ENCODE data around the gene NRSN2. TPM values are rescaled to one million over a fixed set of nuclear protein-coding genes. Genes with fewer than 3 reads are reported as not detected.

Gene NRSN2
- total RNA-seq, 1 experiment from 2014 or later, result 22.7 TPM

DNA sequence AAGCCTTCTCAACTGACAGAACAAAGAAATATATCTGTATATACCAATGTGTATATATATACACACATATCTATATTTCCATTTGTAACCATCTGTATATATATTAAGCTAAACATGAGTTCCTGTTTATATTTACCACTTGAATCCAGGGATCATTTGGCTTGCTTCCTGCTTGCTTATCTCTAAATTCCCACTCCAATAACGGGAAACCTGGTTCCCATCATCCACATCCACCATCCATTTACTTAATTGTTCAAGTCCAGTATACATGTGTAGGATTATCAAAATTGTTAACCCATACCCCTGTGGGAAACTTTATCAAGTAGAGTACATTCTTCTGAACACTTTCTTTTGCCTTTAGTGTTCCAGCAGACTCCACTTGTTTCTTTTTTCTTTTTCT lies 34.0 kb upstream of the NRSN2 start:
- Histone ChIP-seq H2BK5ac (ENCODE audit: insufficient read length, low read length) (no peak overlapping the region), H3K4me1 (ENCODE audit: insufficient read depth, low read length) (no peaks in the 10 kb centered on the region; the same call in 1 of the 2 replicates), H2AK5ac (ENCODE audit: insufficient read length, low read length) (no peak overlapping the region), H3K4me2 (ENCODE audit: insufficient read depth, insufficient read length, low read length) (no peak overlapping the region), H3K4ac (ENCODE audit: low read depth, low read length) (no peak overlapping the region), H3K79me1 (ENCODE audit: insufficient read depth, low read depth, low read length, poor library complexity, severe bottlenecking) (no peaks in the 10 kb centered on the region), H3K56ac (ENCODE audit: insufficient read length, low read depth, low read length) (no peak overlapping the region), H4K8ac (replicated peaks; ENCODE audit: insufficient read length, low read depth, low read length) (no peak overlapping the region), H2BK12ac (ENCODE audit: insufficient read length, low read depth, low read length) (no peak overlapping the region), H2BK120ac (ENCODE audit: low read depth, low read length, poor library complexity, severe bottlenecking) (no peak overlapping the region), H4K5ac (ENCODE audit: insufficient read length, low read depth, low read length) (no peak overlapping the region), H2BK20ac (ENCODE audit: low read depth, low read length, poor library complexity, severe bottlenecking) (no peak overlapping the region), H3K27ac (ENCODE audit: insufficient read length, low read depth, low read length) (no peak overlapping the region), H2BK15ac (ENCODE audit: low read depth, low read length) (no peak overlapping the region), H3K9me3 (ENCODE audit: control insufficient read depth, low read depth, low read length) (no peaks in the 10 kb centered on the region), H3K23ac (ENCODE audit: insufficient read length, low read depth, low read length) (no peak overlapping the region), H3K18ac (ENCODE audit: insufficient read length, low read depth, low read length) (no peak overlapping the region), H3T11ph (ENCODE audit: low read length) (no peak overlapping the region), H4K20me1 (ENCODE audit: control insufficient read depth, insufficient read depth, insufficient read length) (no peaks in the 10 kb centered on the region), H3K79me2 (ENCODE audit: insufficient read depth, low read length) (no peaks in the 10 kb centered on the region), H2AFZ (ENCODE audit: low read length) (no peak overlapping the region), H3K27me3 (ENCODE audit: insufficient read depth, low read length) (no peaks in the 10 kb centered on the region), H3K9ac (ENCODE audit: extremely low read depth, insufficient read length, low read length) (no peak overlapping the region), H3K23me2 (ENCODE audit: insufficient read length, low read depth, low read length, poor library complexity, severe bottlenecking) (peaks cover 9% of the 10 kb centered on the region), H4K91ac (ENCODE audit: insufficient read length, low read depth, low read length) (no peak overlapping the region), H3K14ac (ENCODE audit: insufficient read depth, low read length) (no peak overlapping the region)
- Mint-ChIP-seq H3K36me3 (ENCODE audit: insufficient read depth in 1 of 3, low read depth in 3 of 3) (peaks cover 0 to 5% (median 0%) of the 10 kb centered on the region in 3 experiments; a peak in 2 of 7 replicates), H3K27me3 (ENCODE audit: low read depth) (no peaks in the 10 kb centered on the region), H3K4me1 (peaks cover 24 to 27% of the 10 kb centered on the region in 2 experiments), H3K4me3 (no peak overlapping the region), H3K27ac (no peak overlapping the region; a peak in 1 of 7 replicates), H3K9me3 (no peaks in the 10 kb centered on the region)
- no peak for TF ChIP-seq CTCF (conservative IDR thresholded peaks at IDR 0.05)
- no peak for DNase-seq
- WGBS (ENCODE audit: extremely low coverage, insufficient read length, low lambda C conversion rate), result no CpG with 5 or more reads among the region's 1 CpG
